Heart right ventricle (tissue), 16 donors: ENCODE data around the gene CDK2AP2. TPM values are rescaled to one million over a fixed set of nuclear protein-coding genes. Genes with fewer than 3 reads are reported as not detected.

Experiments used
- ATAC-seq, 8 donors: fragments of 200-7000 bp; cut with Tn5 transposase; one replicate each; pipeline ENCODE4 v1.9.1; 2020; ENCODE audit warnings: mild to moderate bottlenecking in 8 of 8, moderate library complexity in 8 of 8, moderate number of reproducible peaks in 1 of 8
- DNase-seq, 2 donors: peaks; one replicate each; pipeline ENCODE4 v3.0.0-alpha.2; 2020
- H3K27ac ChIP-seq, 10 donors: fragments of 200-600 bp; sonication (generic) in 2 of 10; one replicate each; pipeline versions ENCODE4 v1.5.0 to v1.8.0; 2020 to 2022; ENCODE audit warnings: mild to moderate bottlenecking in 3 of 10
- H3K27me3 ChIP-seq, 7 donors: fragments of 200-600 bp; one replicate each; pipeline ENCODE4 v1.8.0; 2021 to 2022; ENCODE audit warnings: mild to moderate bottlenecking in 2 of 7
- H3K36me3 ChIP-seq, 9 donors: fragments of 200-600 bp; sonication (generic) in 1 of 9; one replicate each; pipeline versions ENCODE4 v1.5.0 to v1.8.0; 2020 to 2022; ENCODE audit warnings: mild to moderate bottlenecking in 2 of 9
- H3K4me1 ChIP-seq, 9 donors: fragments of 200-600 bp; sonication (generic) in 1 of 9; one replicate each; pipeline versions ENCODE4 v1.5.0 to v1.8.0; 2020 to 2022; ENCODE audit warnings: mild to moderate bottlenecking in 4 of 9
- H3K4me3 ChIP-seq, 10 donors: fragments of 200-600 bp; sonication (generic) in 2 of 10; one replicate each; pipeline versions ENCODE4 v1.5.0 to v1.8.0; 2020 to 2022; ENCODE audit warnings: mild to moderate bottlenecking in 7 of 10, moderate library complexity in 2 of 10
- H3K9me3 ChIP-seq, 11 donors: fragments of 200-600 bp in 10 of 11; sonication (generic) in 2 of 11; one replicate each; pipeline versions ENCODE4 v1.5.0 to v1.8.0; 2013 to 2022; ENCODE audit warnings: mild to moderate bottlenecking in 2 of 11, control low read depth in 1 of 11, moderate library complexity in 1 of 11
- CTCF ChIP-seq, 9 donors: fragments of 200-600 bp; sonication (generic) in 2 of 9; IDR thresholded peaks; one replicate each; pipeline versions ENCODE4 v1.5.0 to v1.8.0; 2021 to 2022; ENCODE audit warnings: antibody characterized with exemption in 9 of 9, mild to moderate bottlenecking in 5 of 9, moderate library complexity in 1 of 9
- WGBS, 2 donors: extraction: QIAGEN DNeasy Blood & Tissue Kit; methylation state at CpG; one replicate each; pipeline ENCODE4 v1.1.7; 2013; ENCODE audit warnings: inconsistent platforms in 1 of 2; 5-methylcytosine and 5-hydroxymethylcytosine counted together
- intact Hi-C, 10 donors: fragments of 100-400 bp; cut with DNase I; formaldehyde crosslinking; loops; one replicate each; pipeline versions ENCODE4 v1.11.1 to v1.14.2; 2022
- polyA plus RNA-seq, 2 donors: library from polyadenylated mRNA; stranded (reverse); fragments of 200-250 nt; gene quantifications; one replicate each; pipeline ENCODE4 v1.2.3, GENCODE V29; 2013
- total RNA-seq, 10 donors: library from RNA; stranded (reverse); fragmentation: NEBNext Ultra II Directional in 3 of 10; extraction: Animal tissue kit (Norgen Biotek cat#: 25700) in 3 of 10; gene quantifications; one replicate each; pipeline versions ENCODE4 v1.2.1 to v1.2.4, GENCODE V29; 2021 to 2023
- donor health status: Arrhythmogenic right ventricular cardiomyopathy.
- donor health status: ischemic (EF 13 %, LVEDD 7.1; RV severe dilation, severe dysfunction).
- donor health status: healthy with polysubstance abuse.
- donor health status: DM: no; HTN: yes; CAD: no.
- donor health status: DM: no; HTN: no; CAD: no.
- donor health status: ischemic (EF 25% LVEDD 6.9; RV normal size, moderate dysfunction).
- donor health status: ischemic (EF 25% LVEDD 5.7; RV mildly dilated, moderate dysfunction).
- donor health status: healthy.
- donor health status: DM: yes; HTN: yes; CAD: no.
- donor health status: Ischemic cardiomyopathy.
- donor health status: ischemic (EF 35%, LVEDD 5.7; RV mildly dilated, moderate dysfunction).
- donor health status: nonischemic (EF 11% LVEDD 7.7; RV severe dilation, severe dysfunction).
- donor health status: DM: yes; HTN: yes; CAD: no.
- donor health status: PGD.
- donor health status: ischemic (EF 29% LVEDD 5.4; RV normal size, mild dysfunction).
- donor health status: nonischemic (EF 23%, LVEDD 6.1; RV moderate dilation, normal function).

Gene CDK2AP2
- total and polyA plus RNA-seq, 12 donors = 29.3 to 602 (median 57.2) TPM

- intact Hi-C loops = loop anchor here in 2 of 10 donors (10.0 kb wide), 2 partner anchors 82 to 108 kb away; partner anchors contain the start of genes GSTP1 (in 1 of the 2) and RAD9A (in 1 of the 2)
- no peak for TF ChIP-seq CTCF (IDR thresholded peaks at IDR 0.05)
- no peaks in the 10 kb centered on the region for H3K9me3 ChIP-seq
- H3K27ac ChIP-seq = no peak overlapping the region
- WGBS, 2 donors = 95 to 98% methylated on average over 18 of the region's 18 CpGs
- H3K4me1 ChIP-seq = peaks cover 17 to 49% (median 38%) of the 10 kb centered on the region in 9 donors
- ATAC-seq (no peak), DNase-seq (no peak)
- H3K4me3 ChIP-seq = no peak overlapping the region
- peaks cover 0 to 62% (median 8%) of the 10 kb centered on the region in 9 donors for H3K36me3 ChIP-seq
- H3K27me3 ChIP-seq = no peaks in the 10 kb centered on the region
Measured at GRCh38 chr11:67502328-67502979, 5.5 kb downstream of the CDK2AP2 start.

- H3K9me3 ChIP-seq = no peaks in the 10 kb centered on the region
- WGBS, 2 donors = 97% methylated on average over 18 of the region's 18 CpGs
- peaks cover 0 to 64% (median 8%) of the 10 kb centered on the region in 9 donors for H3K36me3 ChIP-seq
- H3K27ac ChIP-seq = no peak overlapping the region
- DNase-seq (no peak), ATAC-seq (no peak)
- no peaks in the 10 kb centered on the region for H3K27me3 ChIP-seq
- intact Hi-C loops = loop anchor here in 2 of 10 donors (10.0 kb wide), 2 partner anchors 83 to 107 kb away; partner anchors contain the start of genes GSTP1 (in 1 of the 2) and RAD9A (in 1 of the 2)
- peaks cover 15 to 43% (median 32%) of the 10 kb centered on the region in 9 donors for H3K4me1 ChIP-seq
- no peak for TF ChIP-seq CTCF (IDR thresholded peaks at IDR 0.05)
- no peak overlapping the region for H3K4me3 ChIP-seq
Measured at GRCh38 chr11:67501854-67502253, 6.1 kb downstream of the CDK2AP2 start.

GRCh38 chr11:67500831-67501715 lies 6.9 kb downstream of the CDK2AP2 start:
- Histone ChIP-seq H3K27ac (no peak overlapping the region), H3K36me3 (peaks cover 0 to 67% (median 12%) of the 10 kb centered on the region in 9 donors), H3K4me1 (peaks cover 9 to 35% (median 24%) of the 10 kb centered on the region in 9 donors), H3K4me3 (no peak overlapping the region), H3K9me3 (no peaks in the 10 kb centered on the region), H3K27me3 (no peaks in the 10 kb centered on the region)
- intact Hi-C loops = loop anchor here in 2 of 10 donors (10.0 kb wide), 2 partner anchors 84 to 106 kb away; partner anchors contain the start of genes GSTP1 (in 1 of the 2) and RAD9A (in 1 of the 2)
- DNase-seq = no peak
- 93 to 96% methylated on average over 9 of the region's 9 CpGs for WGBS, 2 donors
- ATAC-seq = no peak
- no peak for TF ChIP-seq CTCF (IDR thresholded peaks at IDR 0.05)

- no peaks in the 10 kb centered on the region for H3K27me3 ChIP-seq
- no peak for TF ChIP-seq CTCF (IDR thresholded peaks at IDR 0.05)
- H3K9me3 ChIP-seq = no peaks in the 10 kb centered on the region
- H3K36me3 ChIP-seq = peaks cover 0 to 73% (median 18%) of the 10 kb centered on the region in 9 donors
- H3K4me1 ChIP-seq = peaks cover 6 to 29% (median 18%) of the 10 kb centered on the region in 9 donors
- 91 to 93% methylated on average over 1 of the region's 1 CpG for WGBS, 2 donors
- no peak overlapping the region for H3K4me3 ChIP-seq
- ATAC-seq (no peak), DNase-seq (no peak)
- H3K27ac ChIP-seq = no peak overlapping the region
- intact Hi-C loops = loop anchor here in 2 of 10 donors (10.0 kb wide), 2 partner anchors 84 to 106 kb away; partner anchors contain the start of genes GSTP1 (in 1 of the 2) and RAD9A (in 1 of the 2)
Measured at GRCh38 chr11:67500484-67500821, 7.5 kb downstream of the CDK2AP2 start.
